GM23338 (cell line): ENCODE results near the gene POMGNT1. TPM values are rescaled to one million over a fixed set of nuclear protein-coding genes. Genes with fewer than 3 reads are reported as not detected.

Experiments
- ATAC-seq: fragments of 200-7000 bp; cut with Tn5 transposase; 3 replicates; pipeline ENCODE4 v1.9.1; 2020
- DNase-seq: peaks from one replicate; pipeline ENCODE4 v3.0.0-alpha.2; 2015; ENCODE audit warnings: low spot score
- H2AFZ ChIP-seq: fragments of 200-600 bp; sonication (generic); 2 replicates; pipeline ENCODE4 v1.8.0; 2016; ENCODE audit warnings: antibody characterized with exemption, mild to moderate bottlenecking, moderate library complexity
- H3F3A ChIP-seq: fragments of 200-600 bp; sonication (generic); replicated peaks from 2 replicates; pipeline ENCODE4 v1.8.0; 2017; ENCODE audit warnings: antibody characterized with exemption, mixed run types, low read depth
- H3K27ac ChIP-seq: fragments of 200-600 bp; sonication (generic); 2 replicates; pipeline ENCODE4 v1.6.1; 2016; ENCODE audit warnings: low read depth
- H3K27me3 ChIP-seq: fragments of 200-600 bp; sonication (generic); 2 replicates; pipeline ENCODE4 v1.8.0; 2016; ENCODE audit warnings: mild to moderate bottlenecking, mixed run types, moderate library complexity; ENCODE audit not compliant: insufficient read depth
- H3K36me3 ChIP-seq: fragments of 200-600 bp; sonication (generic); 2 replicates; pipeline ENCODE4 v1.8.0; 2016; ENCODE audit warnings: mild to moderate bottlenecking; ENCODE audit not compliant: insufficient read depth
- H3K4me1 ChIP-seq: fragments of 200-600 bp; sonication (generic); 2 replicates; pipeline ENCODE4 v1.8.0; 2016; ENCODE audit warnings: mild to moderate bottlenecking, moderate library complexity; ENCODE audit not compliant: insufficient read depth
- H3K4me2 ChIP-seq: fragments of 200-600 bp; sonication (generic); 2 replicates; pipeline ENCODE4 v1.7.1; 2017; ENCODE audit warnings: mixed run types
- H3K4me3 ChIP-seq: fragments of 200-600 bp; sonication (generic); 2 replicates; pipeline ENCODE4 v1.6.1; 2016; ENCODE audit warnings: mixed run types
- H3K79me2 ChIP-seq: fragments of 200-600 bp; sonication (generic); replicated peaks from 2 replicates; pipeline ENCODE4 v1.8.0; 2017; ENCODE audit warnings: mild to moderate bottlenecking; ENCODE audit not compliant: insufficient read depth
- H3K9me2 ChIP-seq: fragments of 200-600 bp; sonication (generic); 2 replicates; pipeline ENCODE4 v1.8.0; 2017; ENCODE audit not compliant: insufficient read depth
- H4K20me1 ChIP-seq: fragments of 200-600 bp; sonication (generic); replicated peaks from 2 replicates; pipeline ENCODE4 v1.8.0; 2017; ENCODE audit warnings: mild to moderate bottlenecking; ENCODE audit not compliant: insufficient read depth
- H3K27ac Mint-ChIP-seq: 2 replicates; pipeline ENCODE4 v1.8.0; 2020; ENCODE audit warnings: inconsistent platforms, mild to moderate bottlenecking, moderate library complexity, mixed read lengths
- H3K27me3 Mint-ChIP-seq: 3 replicates; pipeline ENCODE4 v1.8.0; 2022; ENCODE audit warnings: low read depth, mild to moderate bottlenecking, moderate library complexity, mixed read lengths, inconsistent platforms; ENCODE audit not compliant: insufficient read depth, poor library complexity
- H3K36me3 Mint-ChIP-seq: 3 replicates; pipeline ENCODE4 v1.8.0; 2021; ENCODE audit warnings: low read depth, mild to moderate bottlenecking, inconsistent platforms, moderate library complexity, mixed read lengths
- H3K4me1 Mint-ChIP-seq: 3 replicates; pipeline ENCODE4 v1.8.0; 2020; ENCODE audit warnings: mild to moderate bottlenecking, inconsistent platforms, mixed read lengths
- H3K4me3 Mint-ChIP-seq: 3 replicates; pipeline ENCODE4 v1.8.0; 2021; ENCODE audit warnings: moderate library complexity, mild to moderate bottlenecking, inconsistent platforms, mixed read lengths
- H3K9me3 Mint-ChIP-seq: 3 replicates; pipeline ENCODE4 v1.8.0; 2020; ENCODE audit warnings: moderate library complexity, mild to moderate bottlenecking, inconsistent platforms, mixed read lengths
- CREB1 ChIP-seq: fragments of 250-450 bp; sonication (Bioruptor Pico); IDR thresholded peaks from 2 replicates; pipeline ENCODE4 v1.5.0; 2020; ENCODE audit warnings: low read depth, mild to moderate bottlenecking, moderate library complexity
- ETS1 ChIP-seq: IDR thresholded peaks from 2 replicates; pipeline ENCODE4 v1.6.1; 2016; ENCODE audit warnings: antibody characterized with exemption
- EZH2 ChIP-seq: fragments of 200-600 bp; sonication (generic); IDR thresholded peaks from one replicate; pipeline ENCODE4 v1.8.0; 2017; ENCODE audit warnings: antibody characterized with exemption, mild to moderate bottlenecking, low read depth; ENCODE audit not compliant: unreplicated experiment
- EZH2phosphoT487 ChIP-seq: fragments of 200-600 bp; sonication (generic); IDR thresholded peaks from one replicate; pipeline ENCODE4 v1.8.1; 2018; ENCODE audit warnings: antibody characterized with exemption; ENCODE audit not compliant: unreplicated experiment
- JUNB ChIP-seq: IDR thresholded peaks from one replicate; pipeline ENCODE4 v1.6.1; 2016; ENCODE audit warnings: antibody characterized with exemption; ENCODE audit not compliant: unreplicated experiment
- NANOG ChIP-seq: IDR thresholded peaks from 2 replicates; pipeline ENCODE4 v1.6.1; 2016; ENCODE audit warnings: antibody characterized with exemption, borderline replicate concordance
- POLR2AphosphoS5 ChIP-seq: IDR thresholded peaks from 2 replicates; pipeline ENCODE4 v1.6.1; 2016; ENCODE audit warnings: antibody characterized with exemption, low read depth
- STAT1 ChIP-seq: IDR thresholded peaks from one replicate; pipeline ENCODE4 v1.6.1; 2016; ENCODE audit warnings: antibody characterized with exemption; ENCODE audit not compliant: unreplicated experiment
- ZNF114 ChIP-seq: fragments of 250-450 bp; sonication (Bioruptor Pico); IDR thresholded peaks from 2 replicates; pipeline ENCODE4 v1.5.0; 2020; ENCODE audit warnings: mild to moderate bottlenecking, moderate library complexity
- ZNF331 ChIP-seq: fragments of 250-450 bp; sonication (Bioruptor Pico); IDR thresholded peaks from 2 replicates; pipeline ENCODE4 v1.5.0; 2020; ENCODE audit warnings: low read depth, mild to moderate bottlenecking, moderate library complexity
- polyA plus RNA-seq: library from polyadenylated mRNA; unstranded; fragments of >200 nt; fragmentation: Nextera tagmentation; extraction: Ambion mirVana; gene quantifications from 2 replicates; pipeline ENCODE4 v1.2.1, GENCODE V29; 2016
- total RNA-seq: library from RNA; depleted of rRNA; stranded (reverse); fragments of >200 nt; shearing (Covaris generic); gene quantifications from 2 replicates; pipeline ENCODE4 v1.2.3, GENCODE V29; 2014
- TF ChIP-seq, protein P1 (sequence below), 2 experiments: fragments of 200-600 bp in 1 of 2; sonication (generic) in 1 of 2; conservative IDR thresholded peaks; 2 replicates each; pipeline versions ENCODE4 v1.5.1 to v1.6.1; 2016 to 2017; ENCODE audit warnings: antibody characterized with exemption in 2 of 2, low read depth in 2 of 2, mild to moderate bottlenecking in 2 of 2, moderate library complexity in 1 of 2
- TF ChIP-seq, protein P2 (sequence below): IDR thresholded peaks from one replicate; pipeline ENCODE4 v1.6.1; 2018; ENCODE audit warnings: antibody characterized with exemption; ENCODE audit not compliant: unreplicated experiment
- TF ChIP-seq, protein P3 (sequence below): fragments of 250-450 bp; sonication (Bioruptor Pico); IDR thresholded peaks from 2 replicates; pipeline ENCODE4 v1.5.0; 2020; ENCODE audit warnings: mild to moderate bottlenecking, moderate library complexity

Gene POMGNT1
- total and polyA plus RNA-seq, 2 experiments from 2014 or later, result 24.3 to 32.1 TPM

DNA sequence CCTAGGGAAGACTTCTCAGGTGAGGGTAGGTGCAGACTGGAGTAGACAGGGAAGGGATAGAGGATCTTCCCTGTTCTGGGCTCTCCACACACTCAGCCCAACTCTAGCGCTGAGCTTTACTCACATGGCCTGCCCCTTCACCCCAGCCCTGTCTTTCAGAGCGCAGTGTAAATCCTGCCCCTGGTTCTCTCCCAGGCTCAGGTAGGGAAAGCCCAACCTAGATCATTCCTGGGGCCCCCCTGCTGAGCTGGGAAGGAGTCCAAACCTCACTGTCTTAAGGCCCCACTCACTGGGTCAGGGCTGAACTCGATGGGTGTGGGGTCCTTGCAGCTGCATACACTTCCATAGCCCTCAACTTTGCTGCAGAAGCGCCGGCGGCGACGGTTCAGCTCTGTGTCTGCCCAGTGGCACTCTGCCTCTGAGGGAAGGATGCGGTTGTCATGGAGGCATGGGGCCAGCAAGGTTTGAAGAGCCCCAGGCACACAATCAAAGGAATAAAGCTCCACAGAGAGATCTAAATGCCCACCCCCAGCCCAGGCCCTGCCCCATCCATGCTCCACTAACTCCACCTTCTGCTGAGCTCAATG, 4.2 kb downstream of the POMGNT1 start:
- H3K27me3 ChIP-seq, result no peaks in the 10 kb centered on the region
- no peaks in the 10 kb centered on the region; the same call in 1 of the 2 replicates for H3K36me3 ChIP-seq
- DNase-seq (peak; percentile 41), ATAC-seq (peak; percentile 28)
- TF ChIP-seq ZNF331 (CRISPR knock-in tag) (no peak), ETS1 (no peak), POLR2AphosphoS5 (no peak), NANOG (no peak), CREB1 (no peak), ZNF114 (no peak), EZH2 (no peak), EZH2phosphoT487 (no peak), STAT1 (no peak), JUNB (no peak)
- TF ChIP-seq, protein P1, sequence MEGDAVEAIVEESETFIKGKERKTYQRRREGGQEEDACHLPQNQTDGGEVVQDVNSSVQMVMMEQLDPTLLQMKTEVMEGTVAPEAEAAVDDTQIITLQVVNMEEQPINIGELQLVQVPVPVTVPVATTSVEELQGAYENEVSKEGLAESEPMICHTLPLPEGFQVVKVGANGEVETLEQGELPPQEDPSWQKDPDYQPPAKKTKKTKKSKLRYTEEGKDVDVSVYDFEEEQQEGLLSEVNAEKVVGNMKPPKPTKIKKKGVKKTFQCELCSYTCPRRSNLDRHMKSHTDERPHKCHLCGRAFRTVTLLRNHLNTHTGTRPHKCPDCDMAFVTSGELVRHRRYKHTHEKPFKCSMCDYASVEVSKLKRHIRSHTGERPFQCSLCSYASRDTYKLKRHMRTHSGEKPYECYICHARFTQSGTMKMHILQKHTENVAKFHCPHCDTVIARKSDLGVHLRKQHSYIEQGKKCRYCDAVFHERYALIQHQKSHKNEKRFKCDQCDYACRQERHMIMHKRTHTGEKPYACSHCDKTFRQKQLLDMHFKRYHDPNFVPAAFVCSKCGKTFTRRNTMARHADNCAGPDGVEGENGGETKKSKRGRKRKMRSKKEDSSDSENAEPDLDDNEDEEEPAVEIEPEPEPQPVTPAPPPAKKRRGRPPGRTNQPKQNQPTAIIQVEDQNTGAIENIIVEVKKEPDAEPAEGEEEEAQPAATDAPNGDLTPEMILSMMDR (conservative IDR thresholded peaks at IDR 0.05; ENCODE audit: low read depth in 2 of 2), result no peak
- TF ChIP-seq, protein P2, sequence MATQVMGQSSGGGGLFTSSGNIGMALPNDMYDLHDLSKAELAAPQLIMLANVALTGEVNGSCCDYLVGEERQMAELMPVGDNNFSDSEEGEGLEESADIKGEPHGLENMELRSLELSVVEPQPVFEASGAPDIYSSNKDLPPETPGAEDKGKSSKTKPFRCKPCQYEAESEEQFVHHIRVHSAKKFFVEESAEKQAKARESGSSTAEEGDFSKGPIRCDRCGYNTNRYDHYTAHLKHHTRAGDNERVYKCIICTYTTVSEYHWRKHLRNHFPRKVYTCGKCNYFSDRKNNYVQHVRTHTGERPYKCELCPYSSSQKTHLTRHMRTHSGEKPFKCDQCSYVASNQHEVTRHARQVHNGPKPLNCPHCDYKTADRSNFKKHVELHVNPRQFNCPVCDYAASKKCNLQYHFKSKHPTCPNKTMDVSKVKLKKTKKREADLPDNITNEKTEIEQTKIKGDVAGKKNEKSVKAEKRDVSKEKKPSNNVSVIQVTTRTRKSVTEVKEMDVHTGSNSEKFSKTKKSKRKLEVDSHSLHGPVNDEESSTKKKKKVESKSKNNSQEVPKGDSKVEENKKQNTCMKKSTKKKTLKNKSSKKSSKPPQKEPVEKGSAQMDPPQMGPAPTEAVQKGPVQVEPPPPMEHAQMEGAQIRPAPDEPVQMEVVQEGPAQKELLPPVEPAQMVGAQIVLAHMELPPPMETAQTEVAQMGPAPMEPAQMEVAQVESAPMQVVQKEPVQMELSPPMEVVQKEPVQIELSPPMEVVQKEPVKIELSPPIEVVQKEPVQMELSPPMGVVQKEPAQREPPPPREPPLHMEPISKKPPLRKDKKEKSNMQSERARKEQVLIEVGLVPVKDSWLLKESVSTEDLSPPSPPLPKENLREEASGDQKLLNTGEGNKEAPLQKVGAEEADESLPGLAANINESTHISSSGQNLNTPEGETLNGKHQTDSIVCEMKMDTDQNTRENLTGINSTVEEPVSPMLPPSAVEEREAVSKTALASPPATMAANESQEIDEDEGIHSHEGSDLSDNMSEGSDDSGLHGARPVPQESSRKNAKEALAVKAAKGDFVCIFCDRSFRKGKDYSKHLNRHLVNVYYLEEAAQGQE, result no peak
- TF ChIP-seq, protein P3, sequence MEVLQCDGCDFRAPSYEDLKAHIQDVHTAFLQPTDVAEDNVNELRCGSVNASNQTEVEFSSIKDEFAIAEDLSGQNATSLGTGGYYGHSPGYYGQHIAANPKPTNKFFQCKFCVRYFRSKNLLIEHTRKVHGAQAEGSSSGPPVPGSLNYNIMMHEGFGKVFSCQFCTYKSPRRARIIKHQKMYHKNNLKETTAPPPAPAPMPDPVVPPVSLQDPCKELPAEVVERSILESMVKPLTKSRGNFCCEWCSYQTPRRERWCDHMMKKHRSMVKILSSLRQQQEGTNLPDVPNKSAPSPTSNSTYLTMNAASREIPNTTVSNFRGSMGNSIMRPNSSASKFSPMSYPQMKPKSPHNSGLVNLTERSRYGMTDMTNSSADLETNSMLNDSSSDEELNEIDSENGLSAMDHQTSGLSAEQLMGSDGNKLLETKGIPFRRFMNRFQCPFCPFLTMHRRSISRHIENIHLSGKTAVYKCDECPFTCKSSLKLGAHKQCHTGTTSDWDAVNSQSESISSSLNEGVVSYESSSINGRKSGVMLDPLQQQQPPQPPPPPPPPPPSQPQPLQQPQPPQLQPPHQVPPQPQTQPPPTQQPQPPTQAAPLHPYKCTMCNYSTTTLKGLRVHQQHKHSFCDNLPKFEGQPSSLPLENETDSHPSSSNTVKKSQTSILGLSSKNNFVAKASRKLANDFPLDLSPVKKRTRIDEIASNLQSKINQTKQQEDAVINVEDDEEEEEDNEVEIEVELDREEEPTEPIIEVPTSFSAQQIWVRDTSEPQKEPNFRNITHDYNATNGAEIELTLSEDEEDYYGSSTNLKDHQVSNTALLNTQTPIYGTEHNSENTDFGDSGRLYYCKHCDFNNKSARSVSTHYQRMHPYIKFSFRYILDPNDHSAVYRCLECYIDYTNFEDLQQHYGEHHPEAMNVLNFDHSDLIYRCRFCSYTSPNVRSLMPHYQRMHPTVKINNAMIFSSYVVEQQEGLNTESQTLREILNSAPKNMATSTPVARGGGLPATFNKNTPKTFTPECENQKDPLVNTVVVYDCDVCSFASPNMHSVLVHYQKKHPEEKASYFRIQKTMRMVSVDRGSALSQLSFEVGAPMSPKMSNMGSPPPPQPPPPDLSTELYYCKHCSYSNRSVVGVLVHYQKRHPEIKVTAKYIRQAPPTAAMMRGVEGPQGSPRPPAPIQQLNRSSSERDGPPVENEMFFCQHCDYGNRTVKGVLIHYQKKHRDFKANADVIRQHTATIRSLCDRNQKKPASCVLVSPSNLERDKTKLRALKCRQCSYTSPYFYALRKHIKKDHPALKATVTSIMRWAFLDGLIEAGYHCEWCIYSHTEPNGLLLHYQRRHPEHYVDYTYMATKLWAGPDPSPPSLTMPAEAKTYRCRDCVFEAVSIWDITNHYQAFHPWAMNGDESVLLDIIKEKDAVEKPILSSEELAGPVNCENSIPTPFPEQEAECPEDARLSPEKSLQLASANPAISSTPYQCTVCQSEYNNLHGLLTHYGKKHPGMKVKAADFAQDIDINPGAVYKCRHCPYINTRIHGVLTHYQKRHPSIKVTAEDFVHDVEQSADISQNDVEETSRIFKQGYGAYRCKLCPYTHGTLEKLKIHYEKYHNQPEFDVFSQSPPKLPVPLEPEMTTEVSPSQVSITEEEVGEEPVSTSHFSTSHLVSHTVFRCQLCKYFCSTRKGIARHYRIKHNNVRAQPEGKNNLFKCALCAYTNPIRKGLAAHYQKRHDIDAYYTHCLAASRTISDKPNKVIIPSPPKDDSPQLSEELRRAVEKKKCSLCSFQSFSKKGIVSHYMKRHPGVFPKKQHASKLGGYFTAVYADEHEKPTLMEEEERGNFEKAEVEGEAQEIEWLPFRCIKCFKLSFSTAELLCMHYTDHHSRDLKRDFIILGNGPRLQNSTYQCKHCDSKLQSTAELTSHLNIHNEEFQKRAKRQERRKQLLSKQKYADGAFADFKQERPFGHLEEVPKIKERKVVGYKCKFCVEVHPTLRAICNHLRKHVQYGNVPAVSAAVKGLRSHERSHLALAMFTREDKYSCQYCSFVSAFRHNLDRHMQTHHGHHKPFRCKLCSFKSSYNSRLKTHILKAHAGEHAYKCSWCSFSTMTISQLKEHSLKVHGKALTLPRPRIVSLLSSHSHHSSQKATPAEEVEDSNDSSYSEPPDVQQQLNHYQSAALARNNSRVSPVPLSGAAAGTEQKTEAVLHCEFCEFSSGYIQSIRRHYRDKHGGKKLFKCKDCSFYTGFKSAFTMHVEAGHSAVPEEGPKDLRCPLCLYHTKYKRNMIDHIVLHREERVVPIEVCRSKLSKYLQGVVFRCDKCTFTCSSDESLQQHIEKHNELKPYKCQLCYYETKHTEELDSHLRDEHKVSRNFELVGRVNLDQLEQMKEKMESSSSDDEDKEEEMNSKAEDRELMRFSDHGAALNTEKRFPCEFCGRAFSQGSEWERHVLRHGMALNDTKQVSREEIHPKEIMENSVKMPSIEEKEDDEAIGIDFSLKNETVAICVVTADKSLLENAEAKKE (CRISPR knock-in tag), result no peak
- Mint-ChIP-seq H3K36me3 (peaks cover 21% of the 10 kb centered on the region), H3K27ac (no peak overlapping the region), H3K4me1 (peaks cover 3% of the 10 kb centered on the region), H3K4me3 (no peak overlapping the region), H3K27me3 (peaks cover 5% of the 10 kb centered on the region), H3K9me3 (no peaks in the 10 kb centered on the region)
- peaks cover 12% of the 10 kb centered on the region; the same call in 1 of the 2 replicates for H3F3A ChIP-seq
- H3K79me2 ChIP-seq, result no peaks in the 10 kb centered on the region
- H3K4me2 ChIP-seq, result no peak overlapping the region
- H3K9me2 ChIP-seq, result no peaks in the 10 kb centered on the region
- peaks cover 4% of the 10 kb centered on the region; the same call in 1 of the 2 replicates for H3K4me1 ChIP-seq
- H3K4me3 ChIP-seq, result no peak overlapping the region
- no peaks in the 10 kb centered on the region; the same call in 1 of the 2 replicates for H4K20me1 ChIP-seq
- no peak overlapping the region for H2AFZ ChIP-seq
- H3K27ac ChIP-seq, result no peak overlapping the region
